Measurements from ENCODE around the gene SLC44A2.
"Not testable (repeated sequence)": the region's sequence is repeated elsewhere in the genome, so short reads cannot be mapped to it uniquely, and the experiment has no call there.

Gene SLC44A2

DNA sequence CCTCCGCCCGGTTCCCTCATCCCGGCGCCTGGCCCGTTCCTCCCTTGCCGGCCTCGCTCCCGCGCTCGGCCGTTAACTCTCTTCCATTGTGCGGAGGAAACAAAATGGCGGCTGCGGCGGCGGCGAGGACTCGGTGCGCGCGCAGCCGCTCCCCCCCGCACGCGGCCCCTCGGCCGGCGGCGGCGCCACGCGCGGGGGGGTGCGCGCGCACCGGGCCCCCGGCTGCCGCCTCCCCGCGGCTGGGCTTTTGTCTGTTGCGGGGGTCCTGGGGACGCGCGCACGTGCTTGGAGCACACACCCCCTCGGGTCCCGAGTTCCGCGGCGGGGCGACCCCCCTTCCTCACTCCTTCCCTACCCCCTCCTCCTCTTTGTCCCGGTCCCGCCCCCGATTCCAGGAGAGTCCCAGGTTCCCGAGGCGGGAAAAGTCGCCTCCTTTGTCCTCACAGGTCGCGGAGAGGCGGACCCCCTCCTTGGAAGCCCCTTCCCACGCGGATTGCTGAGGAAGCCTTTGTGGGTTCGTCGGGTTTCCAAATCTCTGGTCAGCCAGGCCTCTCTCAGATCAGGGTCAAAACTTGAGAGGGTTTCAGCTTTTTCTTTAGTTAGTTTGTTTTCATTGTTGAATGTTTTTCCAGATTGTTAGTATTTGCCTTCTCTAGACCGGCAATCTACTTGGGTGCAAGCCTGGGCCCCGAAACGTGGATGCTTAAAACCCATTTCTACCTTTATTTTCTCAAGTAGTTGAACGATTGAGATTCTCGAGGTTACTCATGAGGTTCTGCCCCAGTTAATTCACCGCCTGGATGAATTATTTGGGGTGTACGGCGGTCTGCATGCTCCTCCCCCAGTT is 29.5 kb downstream of the SLC44A2 start:
- Mint-ChIP-seq H3K4me1 (peaks cover 42% of the 10 kb centered on the region), H3K36me3 (peaks cover 21% of the 10 kb centered on the region), H3K9me3 (no peaks in the 10 kb centered on the region), H3K4me3 (peak overlapping the region; percentile 98), H3K27ac (peak overlapping the region; percentile 95), H3K27me3 (no peaks in the 10 kb centered on the region)

GRCh38 chr19:10655457-10656312 is 30.3 kb downstream of the SLC44A2 start:
- Mint-ChIP-seq H3K36me3 (peaks cover 24% of the 10 kb centered on the region), H3K27ac (peak overlapping the region; percentile 95), H3K4me1 (peaks cover 48% of the 10 kb centered on the region), H3K9me3 (no peaks in the 10 kb centered on the region), H3K4me3 (peak overlapping the region; percentile 98), H3K27me3 (no peaks in the 10 kb centered on the region)

- H3K9me3 Mint-ChIP-seq, result no peaks in the 10 kb centered on the region
- no peak overlapping the region for H3K27ac Mint-ChIP-seq
- H3K27me3 Mint-ChIP-seq, result no peaks in the 10 kb centered on the region
- H3K4me3 Mint-ChIP-seq, result peak overlapping the region; percentile 39
- peaks cover 56% of the 10 kb centered on the region for H3K4me1 Mint-ChIP-seq
- peaks cover 19% of the 10 kb centered on the region for H3K36me3 Mint-ChIP-seq
These were observed 35.0 kb downstream of the SLC44A2 start for GRCh38 chr19:10660346-10660745.

DNA sequence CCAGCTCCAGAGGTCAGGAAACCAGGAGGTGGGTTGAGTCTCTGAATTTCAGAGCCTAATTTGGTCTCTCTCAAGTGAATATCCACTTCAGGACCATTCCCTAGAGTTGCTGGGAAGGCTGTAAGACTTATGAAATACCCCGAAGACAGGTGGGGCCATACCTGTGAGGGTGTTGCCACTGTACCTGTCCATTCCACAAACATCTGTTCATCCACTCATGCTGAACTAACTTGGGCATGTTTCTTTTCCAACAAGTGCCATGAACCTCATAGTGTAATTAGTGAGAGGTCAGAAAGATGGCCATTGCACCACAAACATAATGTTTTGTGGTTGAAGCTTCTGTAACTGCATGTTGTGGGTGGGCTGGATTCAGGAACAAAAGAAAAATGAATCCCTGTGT is 36.6 kb downstream of the SLC44A2 start:
- Mint-ChIP-seq H3K9me3 (no peaks in the 10 kb centered on the region), H3K27me3 (no peaks in the 10 kb centered on the region), H3K4me3 (peak overlapping the region; percentile 72), H3K4me1 (peaks cover 49% of the 10 kb centered on the region), H3K36me3 (peaks cover 8% of the 10 kb centered on the region), H3K27ac (peak overlapping the region; percentile 4)

- peaks cover 47% of the 10 kb centered on the region for H3K4me1 Mint-ChIP-seq
- peak overlapping the region; percentile 83 for H3K27ac Mint-ChIP-seq
- H3K27me3 Mint-ChIP-seq, result no peaks in the 10 kb centered on the region
- peak overlapping the region; percentile 72 for H3K4me3 Mint-ChIP-seq
- H3K36me3 Mint-ChIP-seq, result peaks cover 6% of the 10 kb centered on the region
- no peaks in the 10 kb centered on the region for H3K9me3 Mint-ChIP-seq
These were observed 37.3 kb downstream of the SLC44A2 start for GRCh38 chr19:10662384-10663251.

DNA sequence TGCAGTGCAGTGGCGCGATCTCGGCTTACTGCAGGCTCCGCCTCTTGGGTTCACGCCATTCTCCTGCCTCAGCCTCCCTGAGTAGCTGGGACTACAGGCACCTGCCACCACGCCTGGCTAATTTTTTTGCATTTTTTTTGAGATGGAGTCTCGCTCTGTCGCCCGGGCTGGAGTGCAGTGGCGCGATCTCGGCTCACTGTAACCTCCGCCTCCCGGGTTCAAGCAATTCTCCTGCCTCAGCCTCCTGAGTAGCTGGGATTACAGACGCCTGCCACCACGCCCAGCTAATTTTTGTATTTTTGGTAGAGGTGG is 37.9 kb downstream of the SLC44A2 start:
- not testable (repeated sequence) for H3K9me3 Mint-ChIP-seq, H3K27ac Mint-ChIP-seq, H3K4me3 Mint-ChIP-seq, H3K27me3 Mint-ChIP-seq, H3K36me3 Mint-ChIP-seq
- peaks cover 53% of the 10 kb centered on the region for H3K4me1 Mint-ChIP-seq

DNA sequence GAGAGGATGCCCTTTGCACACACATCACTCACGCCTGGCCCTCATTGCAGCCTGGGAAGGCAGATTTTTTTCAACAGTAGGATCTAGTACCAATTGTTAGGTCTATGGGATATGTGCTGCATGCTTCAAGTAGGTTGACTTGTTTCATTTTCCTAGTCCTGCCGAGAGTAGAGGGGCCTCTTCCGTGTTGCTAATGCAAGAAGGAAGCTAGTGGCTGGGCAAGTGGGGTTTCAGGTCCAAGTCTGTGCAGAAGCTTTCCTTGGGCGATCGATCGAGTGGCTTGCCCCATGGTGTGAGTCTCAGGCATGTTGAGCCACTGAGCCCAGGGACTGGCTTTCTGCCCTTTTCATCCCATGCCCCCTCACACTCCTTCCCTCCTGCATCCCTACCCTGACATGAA is 42.5 kb downstream of the SLC44A2 start:
- H3K27me3 Mint-ChIP-seq, result no peaks in the 10 kb centered on the region
- H3K9me3 Mint-ChIP-seq, result no peaks in the 10 kb centered on the region
- peaks cover 7% of the 10 kb centered on the region for H3K36me3 Mint-ChIP-seq
- no peak overlapping the region for H3K27ac Mint-ChIP-seq
- H3K4me3 Mint-ChIP-seq, result no peak overlapping the region
- H3K4me1 Mint-ChIP-seq, result peaks cover 52% of the 10 kb centered on the region

- Mint-ChIP-seq H3K4me3 (no peak overlapping the region), H3K27me3 (no peaks in the 10 kb centered on the region), H3K4me1 (peaks cover 44% of the 10 kb centered on the region), H3K36me3 (peaks cover 9% of the 10 kb centered on the region), H3K27ac (peak overlapping the region; percentile 4), H3K9me3 (no peaks in the 10 kb centered on the region)
These were observed 43.9 kb downstream of the SLC44A2 start for GRCh38 chr19:10669246-10669645.

DNA sequence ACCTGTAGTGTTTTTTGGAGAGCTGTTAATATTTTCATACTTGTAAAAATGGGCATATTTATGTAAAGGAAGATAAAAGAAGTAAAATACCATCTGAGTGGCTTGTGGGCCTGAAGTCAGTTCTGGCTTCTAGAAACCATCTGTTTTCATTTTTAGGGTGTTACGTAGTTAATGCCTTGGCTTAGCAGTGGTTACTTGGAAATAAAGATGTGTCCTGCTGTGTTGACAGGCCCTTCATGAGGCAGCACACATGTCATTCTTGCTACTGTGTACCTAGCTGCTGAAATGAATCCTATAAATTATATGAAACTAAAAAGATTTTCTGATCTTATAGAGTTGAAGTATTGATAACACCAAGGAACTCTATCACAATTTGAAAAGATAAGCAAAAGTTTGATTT is 44.8 kb downstream of the SLC44A2 start:
- H3K27ac Mint-ChIP-seq, result no peak overlapping the region
- H3K27me3 Mint-ChIP-seq, result no peaks in the 10 kb centered on the region
- H3K36me3 Mint-ChIP-seq, result peaks cover 11% of the 10 kb centered on the region
- no peak overlapping the region for H3K4me3 Mint-ChIP-seq
- no peaks in the 10 kb centered on the region for H3K9me3 Mint-ChIP-seq
- peaks cover 44% of the 10 kb centered on the region for H3K4me1 Mint-ChIP-seq

- H3K9me3 Mint-ChIP-seq, result no peaks in the 10 kb centered on the region
- peaks cover 11% of the 10 kb centered on the region for H3K36me3 Mint-ChIP-seq
- peak overlapping the region; percentile 30 for H3K27ac Mint-ChIP-seq
- no peak overlapping the region for H3K4me3 Mint-ChIP-seq
- H3K4me1 Mint-ChIP-seq, result peaks cover 41% of the 10 kb centered on the region
- H3K27me3 Mint-ChIP-seq, result no peaks in the 10 kb centered on the region
These were observed 45.8 kb downstream of the SLC44A2 start for GRCh38 chr19:10670876-10671804.

GRCh38 chr19:10671922-10672321 is 46.6 kb downstream of the SLC44A2 start:
- H3K27me3 Mint-ChIP-seq, H3K4me3 Mint-ChIP-seq, H3K9me3 Mint-ChIP-seq, H3K27ac Mint-ChIP-seq: not testable (repeated sequence)
- H3K36me3 Mint-ChIP-seq, result peaks cover 11% of the 10 kb centered on the region
- H3K4me1 Mint-ChIP-seq, result peaks cover 35% of the 10 kb centered on the region

- H3K27ac Mint-ChIP-seq, H3K4me3 Mint-ChIP-seq, H3K9me3 Mint-ChIP-seq, H3K36me3 Mint-ChIP-seq, H3K27me3 Mint-ChIP-seq: not testable (repeated sequence)
- peaks cover 10% of the 10 kb centered on the region for H3K4me1 Mint-ChIP-seq
These were observed 49.9 kb downstream of the SLC44A2 start for GRCh38 chr19:10675214-10675613.

GRCh38 chr19:10677751-10678150 is 52.4 kb downstream of the SLC44A2 start:
- H3K27ac Mint-ChIP-seq, result no peak overlapping the region
- H3K4me1 Mint-ChIP-seq, result no peaks in the 10 kb centered on the region
- peaks cover 12% of the 10 kb centered on the region for H3K36me3 Mint-ChIP-seq
- no peaks in the 10 kb centered on the region for H3K9me3 Mint-ChIP-seq
- H3K4me3 Mint-ChIP-seq, result no peak overlapping the region
- no peaks in the 10 kb centered on the region for H3K27me3 Mint-ChIP-seq

DNA sequence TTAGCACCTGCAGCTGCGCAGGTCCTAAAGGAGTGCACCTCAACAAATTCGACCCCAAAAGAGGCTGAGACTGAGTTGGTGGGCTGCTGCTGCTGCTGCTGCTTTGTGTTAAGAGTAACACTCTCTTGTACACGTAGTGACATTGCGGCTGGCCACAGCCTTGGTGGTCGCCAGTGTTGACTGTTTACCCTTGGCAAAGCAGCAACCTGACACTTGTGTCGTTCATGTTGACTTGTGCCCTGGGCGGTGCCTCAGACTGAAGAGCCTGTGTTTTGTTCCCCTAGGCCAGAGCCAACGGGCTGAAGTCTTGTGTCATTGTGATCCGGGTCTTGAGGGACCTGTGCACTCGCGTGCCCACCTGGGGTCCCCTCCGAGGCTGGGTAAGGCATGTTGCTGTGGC is 53.5 kb downstream of the SLC44A2 start:
- H3K4me1 Mint-ChIP-seq, result no peaks in the 10 kb centered on the region
- H3K27me3 Mint-ChIP-seq, result no peaks in the 10 kb centered on the region
- no peaks in the 10 kb centered on the region for H3K9me3 Mint-ChIP-seq
- H3K36me3 Mint-ChIP-seq, result peaks cover 7% of the 10 kb centered on the region
- H3K4me3 Mint-ChIP-seq, result no peak overlapping the region
- H3K27ac Mint-ChIP-seq, result no peak overlapping the region

GRCh38 chr19:10679743-10680142 is 54.4 kb downstream of the SLC44A2 start:
- H3K9me3 Mint-ChIP-seq, result no peaks in the 10 kb centered on the region

More at GRCh38 chr19:10679743-10680142, 54.4 kb downstream of the SLC44A2 start:
- Mint-ChIP-seq H3K36me3 (peaks cover 10% of the 10 kb centered on the region), H3K4me3 (no peak overlapping the region), H3K4me1 (no peaks in the 10 kb centered on the region), H3K27ac (no peak overlapping the region), H3K27me3 (no peaks in the 10 kb centered on the region)
